Measurements from ENCODE around the gene KLHL42. TPM values are rescaled to one million over a fixed set of nuclear protein-coding genes. Genes with fewer than 3 reads are reported as not detected.
A peak's percentile ranks its signal among the peaks of the same experiment; 100 is the strongest.

Gene KLHL42
- total RNA-seq, 1 experiment from 2014 or later = 20.7 TPM

DNA sequence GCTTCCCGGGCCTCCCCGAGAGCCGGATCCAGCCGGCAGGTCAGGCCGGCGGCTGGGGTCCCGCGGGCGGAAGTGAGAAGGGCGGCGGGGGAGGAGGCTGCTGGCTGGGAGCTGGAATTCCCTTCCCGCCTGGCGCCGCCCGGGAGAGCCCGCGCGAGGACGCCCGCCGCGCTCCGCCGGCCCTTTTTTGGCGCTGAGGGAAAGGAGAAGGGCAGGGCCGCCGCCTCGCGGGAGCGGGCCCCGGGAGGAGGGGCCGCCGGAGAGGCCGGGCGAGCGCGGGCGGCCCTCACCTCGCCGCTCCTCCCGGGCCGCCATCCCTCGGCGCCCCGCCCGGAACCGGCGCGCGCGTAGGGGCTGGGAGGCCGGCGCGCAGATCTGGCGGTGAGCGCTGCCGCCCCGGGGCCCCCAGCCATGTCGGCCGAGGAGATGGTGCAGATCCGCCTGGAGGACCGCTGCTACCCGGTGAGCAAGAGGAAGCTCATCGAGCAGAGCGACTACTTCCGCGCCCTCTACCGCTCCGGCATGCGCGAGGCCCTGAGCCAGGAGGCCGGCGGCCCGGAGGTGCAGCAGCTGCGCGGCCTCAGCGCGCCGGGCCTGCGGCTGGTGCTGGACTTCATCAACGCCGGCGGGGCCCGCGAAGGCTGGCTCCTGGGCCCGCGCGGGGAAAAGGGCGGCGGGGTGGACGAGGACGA, at the start of gene KLHL42, which contains the start of gene MANSC4 (continued):
- TF ChIP-seq, protein P1, sequence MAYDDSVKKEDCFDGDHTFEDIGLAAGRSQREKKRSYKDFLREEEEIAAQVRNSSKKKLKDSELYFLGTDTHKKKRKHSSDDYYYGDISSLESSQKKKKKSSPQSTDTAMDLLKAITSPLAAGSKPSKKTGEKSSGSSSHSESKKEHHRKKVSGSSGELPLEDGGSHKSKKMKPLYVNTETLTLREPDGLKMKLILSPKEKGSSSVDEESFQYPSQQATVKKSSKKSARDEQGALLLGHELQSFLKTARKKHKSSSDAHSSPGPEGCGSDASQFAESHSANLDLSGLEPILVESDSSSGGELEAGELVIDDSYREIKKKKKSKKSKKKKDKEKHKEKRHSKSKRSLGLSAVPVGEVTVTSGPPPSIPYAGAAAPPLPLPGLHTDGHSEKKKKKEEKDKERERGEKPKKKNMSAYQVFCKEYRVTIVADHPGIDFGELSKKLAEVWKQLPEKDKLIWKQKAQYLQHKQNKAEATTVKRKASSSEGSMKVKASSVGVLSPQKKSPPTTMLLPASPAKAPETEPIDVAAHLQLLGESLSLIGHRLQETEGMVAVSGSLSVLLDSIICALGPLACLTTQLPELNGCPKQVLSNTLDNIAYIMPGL (CRISPR knock-in tag; IDR thresholded peaks at IDR 0.05) = peak; percentile 77
- TF ChIP-seq ZNF263 (CRISPR knock-in tag; IDR thresholded peaks at IDR 0.05; ENCODE audit: low read depth) (no peak), ZNF232 (CRISPR knock-in tag; IDR thresholded peaks at IDR 0.05) (no peak), RELA (CRISPR knock-in tag; IDR thresholded peaks at IDR 0.05; ENCODE audit: borderline replicate concordance) (no peak), NFYB (CRISPR knock-in tag; conservative IDR thresholded peaks at IDR 0.05; ENCODE audit: low read depth) (0 out of 2 replicates have a peak, but pooled peaks have one; percentile 10), EMX1 (CRISPR knock-in tag; IDR thresholded peaks at IDR 0.05) (no peak), KAT7 (CRISPR knock-in tag; IDR thresholded peaks at IDR 0.05; ENCODE audit: borderline replicate concordance) (no peak; the same call in 1 of the 2 replicates), SP1 (CRISPR knock-in tag; conservative IDR thresholded peaks at IDR 0.05) (0 out of 2 replicates have a peak, but pooled peaks have one; percentile 17), IRF2 (CRISPR knock-in tag; IDR thresholded peaks at IDR 0.05; ENCODE audit: borderline replicate concordance, low read depth) (no peak)
- TF ChIP-seq, protein P2, sequence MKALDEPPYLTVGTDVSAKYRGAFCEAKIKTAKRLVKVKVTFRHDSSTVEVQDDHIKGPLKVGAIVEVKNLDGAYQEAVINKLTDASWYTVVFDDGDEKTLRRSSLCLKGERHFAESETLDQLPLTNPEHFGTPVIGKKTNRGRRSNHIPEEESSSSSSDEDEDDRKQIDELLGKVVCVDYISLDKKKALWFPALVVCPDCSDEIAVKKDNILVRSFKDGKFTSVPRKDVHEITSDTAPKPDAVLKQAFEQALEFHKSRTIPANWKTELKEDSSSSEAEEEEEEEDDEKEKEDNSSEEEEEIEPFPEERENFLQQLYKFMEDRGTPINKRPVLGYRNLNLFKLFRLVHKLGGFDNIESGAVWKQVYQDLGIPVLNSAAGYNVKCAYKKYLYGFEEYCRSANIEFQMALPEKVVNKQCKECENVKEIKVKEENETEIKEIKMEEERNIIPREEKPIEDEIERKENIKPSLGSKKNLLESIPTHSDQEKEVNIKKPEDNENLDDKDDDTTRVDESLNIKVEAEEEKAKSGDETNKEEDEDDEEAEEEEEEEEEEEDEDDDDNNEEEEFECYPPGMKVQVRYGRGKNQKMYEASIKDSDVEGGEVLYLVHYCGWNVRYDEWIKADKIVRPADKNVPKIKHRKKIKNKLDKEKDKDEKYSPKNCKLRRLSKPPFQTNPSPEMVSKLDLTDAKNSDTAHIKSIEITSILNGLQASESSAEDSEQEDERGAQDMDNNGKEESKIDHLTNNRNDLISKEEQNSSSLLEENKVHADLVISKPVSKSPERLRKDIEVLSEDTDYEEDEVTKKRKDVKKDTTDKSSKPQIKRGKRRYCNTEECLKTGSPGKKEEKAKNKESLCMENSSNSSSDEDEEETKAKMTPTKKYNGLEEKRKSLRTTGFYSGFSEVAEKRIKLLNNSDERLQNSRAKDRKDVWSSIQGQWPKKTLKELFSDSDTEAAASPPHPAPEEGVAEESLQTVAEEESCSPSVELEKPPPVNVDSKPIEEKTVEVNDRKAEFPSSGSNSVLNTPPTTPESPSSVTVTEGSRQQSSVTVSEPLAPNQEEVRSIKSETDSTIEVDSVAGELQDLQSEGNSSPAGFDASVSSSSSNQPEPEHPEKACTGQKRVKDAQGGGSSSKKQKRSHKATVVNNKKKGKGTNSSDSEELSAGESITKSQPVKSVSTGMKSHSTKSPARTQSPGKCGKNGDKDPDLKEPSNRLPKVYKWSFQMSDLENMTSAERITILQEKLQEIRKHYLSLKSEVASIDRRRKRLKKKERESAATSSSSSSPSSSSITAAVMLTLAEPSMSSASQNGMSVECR (CRISPR knock-in tag; IDR thresholded peaks at IDR 0.05; ENCODE audit: borderline replicate concordance) = peak; percentile 79; the same call in 1 of the 2 replicates
- TF ChIP-seq, protein P3, sequence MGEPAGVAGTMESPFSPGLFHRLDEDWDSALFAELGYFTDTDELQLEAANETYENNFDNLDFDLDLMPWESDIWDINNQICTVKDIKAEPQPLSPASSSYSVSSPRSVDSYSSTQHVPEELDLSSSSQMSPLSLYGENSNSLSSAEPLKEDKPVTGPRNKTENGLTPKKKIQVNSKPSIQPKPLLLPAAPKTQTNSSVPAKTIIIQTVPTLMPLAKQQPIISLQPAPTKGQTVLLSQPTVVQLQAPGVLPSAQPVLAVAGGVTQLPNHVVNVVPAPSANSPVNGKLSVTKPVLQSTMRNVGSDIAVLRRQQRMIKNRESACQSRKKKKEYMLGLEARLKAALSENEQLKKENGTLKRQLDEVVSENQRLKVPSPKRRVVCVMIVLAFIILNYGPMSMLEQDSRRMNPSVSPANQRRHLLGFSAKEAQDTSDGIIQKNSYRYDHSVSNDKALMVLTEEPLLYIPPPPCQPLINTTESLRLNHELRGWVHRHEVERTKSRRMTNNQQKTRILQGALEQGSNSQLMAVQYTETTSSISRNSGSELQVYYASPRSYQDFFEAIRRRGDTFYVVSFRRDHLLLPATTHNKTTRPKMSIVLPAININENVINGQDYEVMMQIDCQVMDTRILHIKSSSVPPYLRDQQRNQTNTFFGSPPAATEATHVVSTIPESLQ (CRISPR knock-in tag; IDR thresholded peaks at IDR 0.05) = no peak
- TF ChIP-seq, protein P4, sequence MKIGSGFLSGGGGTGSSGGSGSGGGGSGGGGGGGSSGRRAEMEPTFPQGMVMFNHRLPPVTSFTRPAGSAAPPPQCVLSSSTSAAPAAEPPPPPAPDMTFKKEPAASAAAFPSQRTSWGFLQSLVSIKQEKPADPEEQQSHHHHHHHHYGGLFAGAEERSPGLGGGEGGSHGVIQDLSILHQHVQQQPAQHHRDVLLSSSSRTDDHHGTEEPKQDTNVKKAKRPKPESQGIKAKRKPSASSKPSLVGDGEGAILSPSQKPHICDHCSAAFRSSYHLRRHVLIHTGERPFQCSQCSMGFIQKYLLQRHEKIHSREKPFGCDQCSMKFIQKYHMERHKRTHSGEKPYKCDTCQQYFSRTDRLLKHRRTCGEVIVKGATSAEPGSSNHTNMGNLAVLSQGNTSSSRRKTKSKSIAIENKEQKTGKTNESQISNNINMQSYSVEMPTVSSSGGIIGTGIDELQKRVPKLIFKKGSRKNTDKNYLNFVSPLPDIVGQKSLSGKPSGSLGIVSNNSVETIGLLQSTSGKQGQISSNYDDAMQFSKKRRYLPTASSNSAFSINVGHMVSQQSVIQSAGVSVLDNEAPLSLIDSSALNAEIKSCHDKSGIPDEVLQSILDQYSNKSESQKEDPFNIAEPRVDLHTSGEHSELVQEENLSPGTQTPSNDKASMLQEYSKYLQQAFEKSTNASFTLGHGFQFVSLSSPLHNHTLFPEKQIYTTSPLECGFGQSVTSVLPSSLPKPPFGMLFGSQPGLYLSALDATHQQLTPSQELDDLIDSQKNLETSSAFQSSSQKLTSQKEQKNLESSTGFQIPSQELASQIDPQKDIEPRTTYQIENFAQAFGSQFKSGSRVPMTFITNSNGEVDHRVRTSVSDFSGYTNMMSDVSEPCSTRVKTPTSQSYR (CRISPR knock-in tag; IDR thresholded peaks at IDR 0.05) = no peak
- TF ChIP-seq, protein P5, sequence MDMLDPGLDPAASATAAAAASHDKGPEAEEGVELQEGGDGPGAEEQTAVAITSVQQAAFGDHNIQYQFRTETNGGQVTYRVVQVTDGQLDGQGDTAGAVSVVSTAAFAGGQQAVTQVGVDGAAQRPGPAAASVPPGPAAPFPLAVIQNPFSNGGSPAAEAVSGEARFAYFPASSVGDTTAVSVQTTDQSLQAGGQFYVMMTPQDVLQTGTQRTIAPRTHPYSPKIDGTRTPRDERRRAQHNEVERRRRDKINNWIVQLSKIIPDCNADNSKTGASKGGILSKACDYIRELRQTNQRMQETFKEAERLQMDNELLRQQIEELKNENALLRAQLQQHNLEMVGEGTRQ (CRISPR knock-in tag; IDR thresholded peaks at IDR 0.05) = peak; percentile 15; the same call in 1 of the 2 replicates
- TF ChIP-seq, protein P6, sequence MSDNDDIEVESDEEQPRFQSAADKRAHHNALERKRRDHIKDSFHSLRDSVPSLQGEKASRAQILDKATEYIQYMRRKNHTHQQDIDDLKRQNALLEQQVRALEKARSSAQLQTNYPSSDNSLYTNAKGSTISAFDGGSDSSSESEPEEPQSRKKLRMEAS (CRISPR knock-in tag; IDR thresholded peaks at IDR 0.05) = no peak; the same call in 1 of the 2 replicates
